Measurements from ENCODE around the gene WASF2.
A peak's percentile ranks its signal among the peaks of the same experiment; 100 is the strongest.

DNA sequence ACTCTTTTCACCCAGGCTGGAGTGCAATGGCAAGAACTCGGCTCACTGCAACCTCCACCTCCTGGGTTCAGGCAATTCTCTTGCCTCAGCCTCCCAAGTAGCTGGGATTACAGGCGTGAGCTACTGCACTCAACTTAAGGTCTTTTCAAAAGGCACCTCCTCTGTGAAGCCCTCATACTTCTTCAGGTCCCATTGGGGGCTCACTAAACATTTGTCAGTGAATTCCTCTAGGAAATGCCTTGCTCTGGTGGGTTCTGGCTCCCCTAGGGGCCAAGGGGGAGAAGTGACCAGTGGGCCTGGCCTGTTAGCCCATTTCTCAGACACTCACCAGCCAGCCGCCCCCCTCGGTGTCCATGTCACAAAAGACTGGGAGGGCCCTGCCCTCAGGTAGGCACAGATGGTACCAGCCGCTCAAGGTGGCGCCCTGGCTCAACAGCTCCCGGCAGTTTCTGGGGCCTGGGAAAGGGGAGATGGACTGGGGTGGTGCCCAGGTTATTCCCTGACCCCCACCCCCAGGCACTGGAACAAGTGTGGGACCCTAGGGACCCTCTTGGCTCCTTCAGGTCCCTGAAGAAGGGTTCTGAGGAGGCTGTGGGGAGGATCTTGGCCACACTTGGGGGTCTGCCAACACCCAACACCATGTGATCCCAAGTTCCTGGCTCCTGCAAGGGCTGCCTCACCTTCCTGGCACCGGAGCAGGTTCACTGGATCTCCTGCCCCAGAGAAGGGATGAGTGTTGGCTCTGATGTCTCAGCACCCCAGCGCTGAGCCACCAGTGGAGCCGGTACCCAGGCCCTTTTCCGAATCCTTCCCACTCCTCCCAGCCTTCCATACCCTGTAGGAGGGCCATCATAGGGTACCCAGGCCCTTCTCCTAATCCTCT is 116.9 kb downstream of the WASF2 start:
- no peak for TF ChIP-seq EZH2 (IDR thresholded peaks at IDR 0.05; ENCODE audit: borderline replicate concordance, low read depth, low read length, severe bottlenecking)
- TF ChIP-seq, protein P1, sequence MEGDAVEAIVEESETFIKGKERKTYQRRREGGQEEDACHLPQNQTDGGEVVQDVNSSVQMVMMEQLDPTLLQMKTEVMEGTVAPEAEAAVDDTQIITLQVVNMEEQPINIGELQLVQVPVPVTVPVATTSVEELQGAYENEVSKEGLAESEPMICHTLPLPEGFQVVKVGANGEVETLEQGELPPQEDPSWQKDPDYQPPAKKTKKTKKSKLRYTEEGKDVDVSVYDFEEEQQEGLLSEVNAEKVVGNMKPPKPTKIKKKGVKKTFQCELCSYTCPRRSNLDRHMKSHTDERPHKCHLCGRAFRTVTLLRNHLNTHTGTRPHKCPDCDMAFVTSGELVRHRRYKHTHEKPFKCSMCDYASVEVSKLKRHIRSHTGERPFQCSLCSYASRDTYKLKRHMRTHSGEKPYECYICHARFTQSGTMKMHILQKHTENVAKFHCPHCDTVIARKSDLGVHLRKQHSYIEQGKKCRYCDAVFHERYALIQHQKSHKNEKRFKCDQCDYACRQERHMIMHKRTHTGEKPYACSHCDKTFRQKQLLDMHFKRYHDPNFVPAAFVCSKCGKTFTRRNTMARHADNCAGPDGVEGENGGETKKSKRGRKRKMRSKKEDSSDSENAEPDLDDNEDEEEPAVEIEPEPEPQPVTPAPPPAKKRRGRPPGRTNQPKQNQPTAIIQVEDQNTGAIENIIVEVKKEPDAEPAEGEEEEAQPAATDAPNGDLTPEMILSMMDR (IDR thresholded peaks at IDR 0.05; ENCODE audit: borderline replicate concordance, extremely low read depth, low read length, poor library complexity, severe bottlenecking), result peak; percentile 34

All from DND-41 (cell line).